Measurements from ENCODE around the gene CD99L2. TPM values are rescaled to one million over a fixed set of nuclear protein-coding genes. Genes with fewer than 3 reads are reported as not detected.
A peak's percentile ranks its signal among the peaks of the same experiment; 100 is the strongest.

CD99L2 gene
- polyA plus RNA-seq, 3 donors = 13.1 to 18.4 (median 16.7) TPM

DNA sequence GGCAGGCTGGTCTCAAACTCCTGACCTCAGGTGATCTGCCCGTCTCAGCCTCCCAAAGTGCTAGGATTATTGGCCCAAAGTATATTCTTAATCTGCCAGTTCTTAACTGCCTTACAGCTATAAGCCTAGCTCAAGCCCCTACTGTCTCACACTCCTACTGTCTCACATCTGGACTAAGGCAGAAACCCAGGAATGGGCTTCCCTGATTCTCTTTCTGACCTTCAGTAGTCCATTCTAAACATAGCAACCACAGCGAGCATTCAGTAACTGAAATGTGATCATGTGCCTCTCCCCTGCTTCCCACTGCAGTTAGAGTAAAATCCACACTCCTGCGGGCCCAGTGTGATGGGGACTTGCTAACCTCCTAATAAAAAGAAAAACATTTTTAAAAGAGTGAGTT, 146.3 kb downstream of the CD99L2 start:
- no peak for TF ChIP-seq CTCF (IDR thresholded peaks at IDR 0.05)
- H3K9ac ChIP-seq (ENCODE audit: insufficient read depth, low read length, poor library complexity, severe bottlenecking) = no peak overlapping the region
- peaks cover 24 to 78% of the 10 kb centered on the region in 2 donors for H3K36me3 ChIP-seq (replicated peaks in 1 of 2; ENCODE audit: control insufficient read depth in 1 of 2, insufficient read depth in 2 of 2, low read length in 2 of 2)
- Mint-ChIP-seq H3K4me1 (no peaks in the 10 kb centered on the region), H3K9me3 (no peaks in the 10 kb centered on the region), H3K27ac (no peak overlapping the region), H3K36me3 (peaks cover 34 to 39% of the 10 kb centered on the region in 2 donors), H3K4me3 (no peak overlapping the region), H3K27me3 (ENCODE audit: low read depth in 3 of 3) (peaks cover 0 to 6% (median 0%) of the 10 kb centered on the region in 3 donors)
- no peak overlapping the region for H3K4me3 ChIP-seq (replicated peaks in 1 of 3; ENCODE audit: low read depth in 2 of 3, low read length in 3 of 3)
- H3K27ac ChIP-seq (ENCODE audit: low read depth in 1 of 2, low read length in 2 of 2) = no peak overlapping the region
- WGBS (ENCODE audit: insufficient coverage) = 100% methylated on average over 1 of the region's 3 CpGs
- no peaks in the 10 kb centered on the region for H3K79me2 ChIP-seq (ENCODE audit: insufficient read depth, low read length)
- no peak overlapping the region for H3K4me2 ChIP-seq (replicated peaks; ENCODE audit: extremely low read depth, low read length, poor library complexity, severe bottlenecking)
- intact Hi-C loops (cut with micrococcal nuclease) = no loop called here
- H3K9me3 ChIP-seq (replicated peaks in 1 of 2; ENCODE audit: control insufficient read depth in 1 of 2, insufficient read depth in 1 of 2, low read length in 2 of 2) = no peaks in the 10 kb centered on the region
- H3K4me1 ChIP-seq (ENCODE audit: control insufficient read depth in 1 of 2, insufficient read depth in 2 of 2, low read length in 2 of 2) = no peaks in the 10 kb centered on the region
- no peaks in the 10 kb centered on the region for H4K20me1 ChIP-seq (ENCODE audit: insufficient read depth, low read length)
- no peak overlapping the region for H2AFZ ChIP-seq (ENCODE audit: insufficient read depth, low read depth, low read length, poor library complexity, severe bottlenecking)
- no peak for DNase-seq
- no peaks in the 10 kb centered on the region for H3K27me3 ChIP-seq (ENCODE audit: control insufficient read depth in 2 of 2, insufficient read depth in 2 of 2, low read length in 2 of 2)

GRCh38 chrX:150736475-150736874, 162.0 kb downstream of the CD99L2 start:
- no CpG with 5 or more reads among the region's 9 CpGs for WGBS (ENCODE audit: insufficient coverage)
- H3K27ac ChIP-seq (ENCODE audit: low read depth in 1 of 2, low read length in 2 of 2) = peak overlapping the region; percentile 64 to 73
- H3K36me3 Mint-ChIP-seq = peaks cover 49 to 62% of the 10 kb centered on the region in 2 donors

More at GRCh38 chrX:150736475-150736874, 162.0 kb downstream of the CD99L2 start:
- H4K20me1 ChIP-seq (ENCODE audit: insufficient read depth, low read length) = no peaks in the 10 kb centered on the region
- no peaks in the 10 kb centered on the region for H3K27me3 ChIP-seq (ENCODE audit: control insufficient read depth in 2 of 2, insufficient read depth in 2 of 2, low read length in 2 of 2)
- H3K4me1 ChIP-seq (ENCODE audit: control insufficient read depth in 1 of 2, insufficient read depth in 2 of 2, low read length in 2 of 2) = peaks cover 0 to 10% of the 10 kb centered on the region in 2 donors
- peak overlapping the region; percentile 52 for H2AFZ ChIP-seq (ENCODE audit: insufficient read depth, low read depth, low read length, poor library complexity, severe bottlenecking)
- peak overlapping the region; percentile 79 to 91 (median 88) for H3K27ac Mint-ChIP-seq
- peak; percentile 19 to 32 (median 23) for DNase-seq
- H3K4me3 Mint-ChIP-seq = peak overlapping the region; percentile 66 to 77
- peaks cover 0 to 4% (median 2%) of the 10 kb centered on the region in 3 donors for H3K27me3 Mint-ChIP-seq (ENCODE audit: low read depth in 3 of 3)
- H3K4me2 ChIP-seq (replicated peaks; ENCODE audit: extremely low read depth, low read length, poor library complexity, severe bottlenecking) = peak overlapping the region; percentile 53
- peaks cover 0 to 5% (median 0%) of the 10 kb centered on the region in 7 donors for H3K9me3 Mint-ChIP-seq
- peaks cover 50 to 61% of the 10 kb centered on the region in 2 donors for H3K36me3 ChIP-seq (replicated peaks in 1 of 2; ENCODE audit: control insufficient read depth in 1 of 2, insufficient read depth in 2 of 2, low read length in 2 of 2)
- H3K4me1 Mint-ChIP-seq = peaks cover 14% of the 10 kb centered on the region
- no peak for TF ChIP-seq CTCF (IDR thresholded peaks at IDR 0.05)
- H3K4me3 ChIP-seq (replicated peaks in 1 of 3; ENCODE audit: low read depth in 2 of 3, low read length in 3 of 3) = peak overlapping the region; percentile 42 to 67 (median 64)
- intact Hi-C loops (cut with micrococcal nuclease) = no loop called here
- no peaks in the 10 kb centered on the region for H3K9me3 ChIP-seq (replicated peaks in 1 of 2; ENCODE audit: control insufficient read depth in 1 of 2, insufficient read depth in 1 of 2, low read length in 2 of 2)
- peak overlapping the region; percentile 38 for H3K9ac ChIP-seq (ENCODE audit: insufficient read depth, low read length, poor library complexity, severe bottlenecking)
- no peaks in the 10 kb centered on the region for H3K79me2 ChIP-seq (ENCODE audit: insufficient read depth, low read length)
